BE2C (cell line): ENCODE measurements around the gene CTDP1.
"Not testable (repeated sequence)": the region's sequence is repeated elsewhere in the genome, so short reads cannot be mapped to it uniquely, and the experiment has no call there.

Experiments used
- DNase-seq: peaks from one replicate; pipeline ENCODE4 v3.0.0-alpha.2; 2020
- H3K27me3 ChIP-seq: fragments of 250-450 bp; sonication (Bioruptor Pico); 2 replicates; pipeline ENCODE4 v1.5.1; 2020; ENCODE audit warnings: mild to moderate bottlenecking
- H3K36me3 ChIP-seq: fragments of 250-450 bp; sonication (Bioruptor Pico); 2 replicates; pipeline ENCODE4 v1.5.1; 2020; ENCODE audit warnings: mild to moderate bottlenecking
- H3K4me1 ChIP-seq: fragments of 250-450 bp; sonication (Bioruptor Pico); 2 replicates; pipeline ENCODE4 v1.5.1; 2020
- H3K4me3 ChIP-seq: 2 replicates; pipeline ENCODE4 v1.5.1; 2011; ENCODE audit warnings: low read depth, low read length
- H3K9me3 ChIP-seq: fragments of 250-450 bp; sonication (Bioruptor Pico); 2 replicates; pipeline ENCODE4 v1.5.1; 2020
- CTCF ChIP-seq: IDR thresholded peaks from 2 replicates; pipeline ENCODE4 v1.5.1; 2012; ENCODE audit warnings: mild to moderate bottlenecking, low read depth, low read length

CTDP1 gene

GRCh38 chr18:79727211-79727610 is 47.6 kb downstream of the CTDP1 start:
- H3K4me3 ChIP-seq = no peak overlapping the region
- no peaks in the 10 kb centered on the region for H3K27me3 ChIP-seq
- H3K4me1 ChIP-seq = no peaks in the 10 kb centered on the region
- TF ChIP-seq CTCF = no peak
- no peak for DNase-seq
- H3K36me3 ChIP-seq = peaks cover 12% of the 10 kb centered on the region
- H3K9me3 ChIP-seq = no peaks in the 10 kb centered on the region

- Histone ChIP-seq H3K9me3 (no peaks in the 10 kb centered on the region), H3K4me1 (no peaks in the 10 kb centered on the region), H3K27me3 (no peaks in the 10 kb centered on the region), H3K4me3 (no peak overlapping the region), H3K36me3 (peaks cover 12% of the 10 kb centered on the region)
- TF ChIP-seq CTCF = no peak
- no peak for DNase-seq
Observed at GRCh38 chr18:79728931-79729586, 49.5 kb downstream of the CTDP1 start.

GRCh38 chr18:79729611-79730010 is 50.0 kb downstream of the CTDP1 start:
- Histone ChIP-seq H3K27me3 (no peaks in the 10 kb centered on the region), H3K36me3 (peaks cover 12% of the 10 kb centered on the region), H3K9me3 (no peaks in the 10 kb centered on the region), H3K4me3 (no peak overlapping the region), H3K4me1 (no peaks in the 10 kb centered on the region)
- no peak for DNase-seq
- TF ChIP-seq CTCF = no peak

- no peak for TF ChIP-seq CTCF
- Histone ChIP-seq H3K36me3 (peaks cover 12% of the 10 kb centered on the region), H3K4me3 (no peak overlapping the region), H3K27me3 (no peaks in the 10 kb centered on the region), H3K4me1 (no peaks in the 10 kb centered on the region), H3K9me3 (no peaks in the 10 kb centered on the region)
- DNase-seq = no peak
Observed at GRCh38 chr18:79730804-79731203, 51.2 kb downstream of the CTDP1 start.

GRCh38 chr18:79731881-79732720 is 52.5 kb downstream of the CTDP1 start:
- H3K4me1 ChIP-seq, H3K9me3 ChIP-seq, DNase-seq, H3K27me3 ChIP-seq, H3K4me3 ChIP-seq: not testable (repeated sequence)
- peaks cover 12% of the 10 kb centered on the region for H3K36me3 ChIP-seq

GRCh38 chr18:79732721-79733025 is 53.1 kb downstream of the CTDP1 start:
- DNase-seq = no peak
- Histone ChIP-seq H3K36me3 (peaks cover 12% of the 10 kb centered on the region), H3K4me3 (no peak overlapping the region), H3K9me3 (no peaks in the 10 kb centered on the region), H3K27me3 (no peaks in the 10 kb centered on the region), H3K4me1 (no peaks in the 10 kb centered on the region)
- no peak for TF ChIP-seq CTCF
